Measurements from ENCODE around the gene CEP72.

Gene CEP72

GRCh38 chr5:654071-654778 is 42.1 kb downstream of the CEP72 start:
- no peak for DNase-seq (ENCODE audit: low read depth, low spot score)

DNA sequence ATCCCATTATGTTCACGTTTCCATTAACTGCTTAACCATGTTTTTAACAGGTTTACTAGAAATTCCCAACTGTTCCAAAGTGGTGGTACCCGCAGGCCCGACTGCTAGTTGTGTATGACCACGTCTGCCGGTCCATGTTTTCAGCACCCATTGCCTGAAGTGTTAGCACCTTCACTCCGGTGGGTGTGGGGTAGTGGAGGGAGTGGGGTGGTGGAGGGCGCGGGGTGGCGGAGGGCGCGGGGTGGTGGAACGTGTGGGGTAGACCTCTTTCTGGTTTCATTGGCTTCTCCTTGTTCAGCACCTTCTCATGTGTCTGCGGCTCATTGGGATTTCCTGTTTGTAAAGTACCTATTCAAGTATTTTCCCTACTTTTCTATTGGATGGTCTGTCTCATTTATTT is 43.3 kb downstream of the CEP72 start:
- DNase-seq (ENCODE audit: low read depth, low spot score), result no peak

DNA sequence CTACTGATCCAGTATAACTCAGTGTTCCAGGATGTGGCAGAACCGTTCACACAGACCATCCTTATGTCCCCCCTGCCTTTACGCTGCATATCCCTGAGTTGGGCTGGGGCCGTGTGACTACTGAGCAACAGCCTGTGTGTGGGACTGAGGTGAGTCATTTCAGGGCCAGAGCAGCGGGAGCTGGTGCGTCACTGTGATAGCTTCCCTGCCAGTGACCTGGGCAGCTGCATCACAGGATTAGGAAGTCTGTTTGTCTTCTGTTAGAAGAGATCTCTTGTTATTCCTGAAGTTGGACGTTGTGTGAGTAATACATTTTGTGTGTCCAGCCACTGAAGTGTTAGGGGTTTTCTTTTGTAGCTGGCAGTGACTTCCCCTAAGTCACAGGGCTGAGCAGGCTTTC is 45.4 kb downstream of the CEP72 start:
- peak; percentile 83 for DNase-seq (ENCODE audit: low read depth, low spot score)

- no peak for DNase-seq (ENCODE audit: low read depth, low spot score)
Measured at GRCh38 chr5:658103-658502, 46.0 kb downstream of the CEP72 start.

DNA sequence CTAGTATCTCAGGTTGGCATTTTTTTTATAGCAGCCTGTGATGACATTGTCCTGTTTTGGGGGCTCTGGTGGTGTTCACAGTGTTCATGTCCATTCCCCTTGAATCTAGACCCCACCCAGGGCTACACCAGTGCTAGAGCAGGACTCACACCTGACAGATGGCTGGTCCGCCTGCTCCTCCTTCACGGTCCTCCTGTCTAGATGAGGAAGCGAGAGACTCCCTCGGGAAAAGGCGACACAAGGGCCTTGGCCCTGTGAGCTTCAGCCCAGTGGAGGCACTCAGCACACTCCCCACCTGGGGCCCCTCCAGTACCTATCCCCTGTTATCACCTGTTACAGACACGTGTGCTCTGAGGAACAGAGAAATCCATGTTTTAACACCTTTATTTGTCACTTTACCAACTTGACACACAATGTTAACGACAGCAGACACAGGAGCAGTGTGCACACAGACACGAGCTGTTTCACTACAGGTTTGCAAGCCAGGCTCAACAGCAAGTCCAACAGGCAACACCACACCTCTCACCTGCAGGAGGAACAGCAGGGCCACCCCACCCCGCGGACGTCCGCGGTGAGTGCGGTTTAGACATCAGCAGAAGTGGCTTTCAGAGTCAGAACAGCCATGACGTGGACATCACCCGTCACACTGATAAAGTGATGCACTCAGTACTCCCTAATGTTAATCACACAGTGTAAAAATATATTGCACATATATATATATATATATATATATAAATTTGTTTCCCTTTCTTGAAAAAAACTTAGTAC is 47.5 kb downstream of the CEP72 start:
- DNase-seq (ENCODE audit: low read depth, low spot score), result no peak

DNA sequence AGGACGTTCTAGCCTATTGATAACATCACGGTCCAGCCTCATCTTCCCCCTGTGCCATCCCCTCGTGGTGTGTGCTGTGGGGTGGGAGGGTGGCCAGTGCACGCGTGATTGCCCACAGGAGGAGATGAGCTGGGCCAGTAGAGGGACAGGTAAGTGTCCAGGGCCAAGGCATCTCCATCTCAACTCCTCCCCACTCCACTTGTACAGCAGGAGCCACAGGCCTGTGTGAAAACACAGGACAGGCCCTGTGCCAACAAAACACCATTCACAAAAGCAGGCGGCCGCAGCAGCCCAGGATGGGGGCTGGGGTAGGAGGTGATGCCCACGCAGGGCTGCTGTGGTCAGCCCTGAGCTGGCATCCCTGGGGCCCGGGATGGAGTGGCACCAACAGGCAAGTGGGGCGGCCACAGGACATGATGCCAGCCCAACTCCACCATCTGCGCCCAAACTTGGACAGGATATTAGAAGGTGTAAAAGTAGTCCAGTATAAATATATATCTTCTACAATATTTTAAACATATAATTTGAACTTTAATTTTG is 48.4 kb downstream of the CEP72 start:
- no peak for DNase-seq (ENCODE audit: low read depth, low spot score)

DNA sequence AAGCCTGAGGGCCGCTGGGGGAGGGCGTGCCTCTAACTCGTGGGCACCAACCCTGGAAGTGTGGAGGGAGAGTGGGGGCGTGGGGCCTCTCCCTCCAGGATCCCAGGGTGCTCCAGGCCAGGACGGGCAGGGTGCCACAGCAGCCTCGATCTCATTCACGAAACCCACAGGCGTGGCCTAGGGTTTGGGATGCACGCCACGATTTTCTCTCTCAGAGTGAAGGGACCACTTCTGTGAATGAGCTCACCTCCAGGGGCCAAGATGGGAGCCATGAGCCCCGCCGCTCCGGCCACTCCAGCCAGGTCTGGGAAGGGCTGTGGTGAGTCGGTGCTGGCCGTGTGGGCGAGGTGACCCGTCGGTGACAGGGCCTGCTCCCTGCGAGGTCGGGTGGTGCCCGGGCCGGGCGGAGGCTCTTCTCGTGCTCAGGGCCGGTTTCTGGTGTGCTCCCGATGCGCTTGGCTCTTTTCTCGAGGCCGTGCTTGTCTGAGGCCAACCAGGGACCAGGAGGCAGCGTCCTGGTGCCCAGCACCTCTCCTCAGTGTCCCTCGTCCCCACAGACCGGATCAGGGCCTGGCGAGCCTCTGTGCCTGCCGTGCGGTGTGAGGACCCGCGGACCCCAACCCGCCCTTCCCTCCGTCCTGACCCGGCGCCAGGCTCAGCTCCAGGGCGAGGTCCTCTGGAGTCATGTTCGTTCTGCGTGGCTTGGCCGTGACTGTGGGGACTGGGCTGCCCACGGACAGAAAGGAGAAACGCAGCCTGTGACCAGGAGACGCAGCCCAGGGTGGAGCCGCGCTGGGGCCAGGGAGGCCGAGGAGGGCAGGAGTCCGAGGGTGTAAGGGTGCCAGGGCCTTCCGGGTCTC is 50.0 kb downstream of the CEP72 start:
- DNase-seq (ENCODE audit: low read depth, low spot score), result no peak

- DNase-seq (ENCODE audit: low read depth, low spot score), result no peak
Measured at GRCh38 chr5:662751-663435, 50.8 kb downstream of the CEP72 start.

DNA sequence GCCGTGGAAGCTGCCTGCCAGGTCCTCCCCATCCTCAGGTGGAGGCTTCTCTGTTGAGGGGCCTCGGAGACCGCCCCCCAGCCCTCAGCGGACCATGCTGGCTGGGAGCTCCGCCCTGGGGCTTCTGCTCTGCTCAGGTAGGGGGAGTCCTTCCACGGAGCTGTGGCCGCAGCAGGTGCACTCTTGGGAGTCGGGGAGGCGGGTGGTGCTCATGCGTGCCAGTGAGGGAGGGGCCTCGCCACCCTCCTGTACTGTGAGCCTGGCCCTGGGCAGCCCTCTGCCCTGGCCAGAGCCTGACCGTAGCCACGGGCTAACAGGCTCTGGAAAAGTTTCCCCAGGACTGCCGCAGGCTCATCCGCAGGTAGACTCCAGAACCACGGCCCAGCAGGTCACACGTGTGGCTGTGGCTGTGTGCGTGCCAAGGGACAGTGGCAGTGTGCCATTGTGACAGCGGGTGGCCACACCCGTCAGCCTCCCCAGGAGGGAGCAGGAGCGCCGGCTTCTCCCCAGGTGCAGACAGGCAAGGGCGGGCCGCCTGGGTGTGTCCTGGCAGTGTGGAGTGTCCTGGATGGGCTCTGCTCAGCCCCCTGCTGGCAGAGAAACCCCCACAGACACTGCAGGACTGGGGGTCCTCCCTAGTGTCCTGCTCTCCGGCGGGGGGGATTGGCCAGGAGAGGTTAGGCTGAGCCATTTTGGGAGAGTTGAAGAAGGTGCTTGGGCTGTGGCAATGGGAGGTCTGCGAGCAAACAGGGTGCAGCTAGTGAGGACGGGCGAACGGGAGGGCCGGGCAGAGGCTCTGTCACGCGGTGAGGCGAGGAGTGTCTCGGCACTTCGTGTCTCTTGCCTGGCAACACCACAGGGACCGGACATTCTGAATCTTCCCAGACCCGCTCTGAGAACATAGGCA is 51.5 kb downstream of the CEP72 start:
- DNase-seq (ENCODE audit: low read depth, low spot score), result no peak

DNA sequence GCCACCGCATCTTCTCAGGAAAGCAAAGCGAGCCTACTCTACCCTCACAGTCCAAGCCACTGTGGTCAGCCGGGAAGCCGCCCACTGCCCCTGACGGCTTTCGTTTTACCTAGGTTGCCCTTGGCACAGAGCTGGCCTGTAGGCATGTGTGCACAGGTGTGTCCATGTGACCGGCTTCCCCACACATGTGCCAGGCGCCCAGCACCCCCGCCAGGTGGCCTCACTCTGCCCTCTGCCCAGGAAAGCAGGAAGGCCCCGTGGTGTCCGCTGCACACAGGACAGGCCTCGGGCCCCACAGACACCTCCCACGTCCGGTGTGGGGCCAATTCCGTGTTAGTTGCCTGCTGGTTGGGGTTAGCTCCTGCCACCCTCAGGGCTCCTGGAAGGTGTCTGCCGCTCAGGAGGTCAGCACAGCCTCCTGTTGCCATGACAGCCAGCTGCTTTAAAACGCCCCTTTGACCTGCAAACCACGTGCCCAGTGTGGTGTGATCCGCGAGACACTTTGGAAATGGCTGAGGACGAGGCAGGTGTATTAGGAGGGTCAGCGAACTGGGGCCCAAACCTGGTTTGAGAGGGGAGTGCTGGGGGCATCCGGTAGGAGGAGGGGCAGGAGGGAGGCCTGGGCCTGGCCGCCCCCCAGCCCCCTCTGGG is 52.3 kb downstream of the CEP72 start:
- DNase-seq (ENCODE audit: low read depth, low spot score), result no peak

DNA sequence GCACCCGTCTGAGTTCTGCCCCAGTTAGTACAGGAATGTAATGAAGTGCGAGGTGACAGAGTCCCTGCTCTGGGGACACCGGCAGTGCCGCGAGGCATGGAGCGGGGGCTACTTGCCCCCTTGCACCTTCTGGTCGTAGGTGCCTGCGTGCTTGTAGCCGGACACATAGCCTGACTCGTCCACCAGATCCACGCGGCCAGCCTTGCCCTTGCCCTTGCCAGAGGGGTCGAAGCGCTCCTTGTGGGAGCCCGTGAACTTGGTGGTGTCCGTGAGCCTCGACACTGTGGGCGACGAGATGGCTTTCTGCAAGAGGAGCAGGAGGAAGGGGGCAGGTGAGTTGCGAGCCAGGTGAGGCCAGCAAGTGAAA is 52.8 kb downstream of the CEP72 start:
- no peak for DNase-seq (ENCODE audit: low read depth, low spot score)

DNA sequence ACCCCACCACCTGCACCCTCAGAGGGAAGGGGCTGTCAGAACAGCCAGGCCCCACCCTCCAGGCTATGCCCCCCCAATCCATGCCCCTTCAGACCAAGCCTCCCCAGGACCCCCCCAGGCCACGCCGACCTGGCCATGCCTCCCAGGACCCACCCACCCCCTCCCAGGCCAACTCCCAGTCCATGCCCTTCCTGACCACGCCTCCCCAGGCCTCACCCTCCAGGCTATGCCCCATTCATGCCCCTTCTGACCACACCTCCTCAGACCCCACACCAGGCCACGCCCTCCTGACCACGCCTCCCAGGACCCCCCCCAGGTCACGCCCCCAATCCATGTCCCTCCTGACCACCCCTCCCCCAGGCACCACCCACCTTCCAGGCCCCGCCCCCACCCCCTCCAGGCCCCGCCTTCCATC is 53.4 kb downstream of the CEP72 start:
- DNase-seq (ENCODE audit: low read depth, low spot score), result no peak

- DNase-seq (ENCODE audit: low read depth, low spot score), result no peak
Measured at GRCh38 chr5:665956-666711, 54.0 kb downstream of the CEP72 start.

DNA sequence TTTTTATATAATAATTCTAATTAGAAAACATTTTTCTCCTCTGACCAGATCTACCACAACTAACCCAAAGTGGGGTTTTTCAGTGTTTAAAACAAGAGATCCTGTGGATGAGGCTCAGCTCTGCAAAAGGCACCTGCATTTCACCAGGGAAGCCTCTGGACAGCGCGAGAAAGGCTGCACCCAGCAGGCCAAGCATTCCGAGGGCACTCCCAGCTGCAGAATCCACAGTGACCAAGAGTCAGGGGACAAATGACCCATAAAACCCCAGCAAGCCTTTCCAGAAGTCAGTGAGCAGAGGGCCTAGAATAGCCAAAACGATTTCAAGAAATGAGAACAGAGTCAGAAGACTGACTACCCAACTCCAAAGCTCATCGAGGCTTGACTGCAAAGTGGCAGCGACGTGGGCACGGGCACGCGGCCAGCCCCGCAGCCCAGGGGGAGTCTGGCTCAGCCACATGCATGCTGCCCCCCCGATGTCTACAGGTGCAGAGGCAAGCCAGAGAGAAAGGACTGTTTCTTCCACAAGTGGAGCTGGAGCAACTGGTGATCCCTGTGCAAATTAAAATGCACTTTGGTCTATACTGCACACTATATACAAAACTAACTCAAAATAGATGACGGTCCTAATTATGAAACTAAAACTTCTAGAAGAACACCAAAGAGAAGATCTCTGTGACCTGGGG is 54.8 kb downstream of the CEP72 start:
- no peak for DNase-seq (ENCODE audit: low read depth, low spot score)

DNA sequence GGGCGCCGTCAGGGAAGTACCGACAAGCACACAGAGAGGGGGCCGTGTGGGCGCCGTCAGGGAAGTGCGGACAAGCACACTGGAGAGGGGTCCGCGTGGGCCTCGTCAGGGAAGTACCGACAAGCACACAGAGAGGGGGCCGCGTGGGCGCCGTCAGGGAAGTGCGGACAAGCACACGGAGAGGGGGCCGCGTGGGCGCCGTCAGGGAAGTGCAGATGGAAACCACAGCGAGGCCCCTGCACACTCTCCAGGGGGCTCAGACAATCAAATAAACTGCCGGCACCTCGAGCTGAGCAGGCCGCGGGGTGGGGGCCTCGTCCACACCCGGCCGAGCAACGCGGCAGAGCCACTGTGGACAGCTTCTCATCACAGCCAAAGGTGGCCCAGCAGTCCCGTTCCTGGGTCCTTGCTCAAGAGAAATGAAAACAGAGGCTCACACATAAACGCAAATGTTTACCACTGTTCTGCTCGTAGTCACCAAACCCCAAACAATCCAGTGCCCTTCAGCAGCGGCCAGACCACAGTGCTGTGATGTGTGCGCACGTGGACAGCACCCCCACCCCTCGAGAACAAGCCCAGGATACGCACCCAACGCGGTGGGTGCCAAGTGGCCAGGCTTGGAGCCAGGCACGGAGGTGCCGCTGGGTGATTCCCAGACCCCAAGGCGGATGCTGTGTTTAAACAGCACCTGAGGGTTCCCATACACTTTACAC is 56.3 kb downstream of the CEP72 start:
- no peak for DNase-seq (ENCODE audit: low read depth, low spot score)

DNA sequence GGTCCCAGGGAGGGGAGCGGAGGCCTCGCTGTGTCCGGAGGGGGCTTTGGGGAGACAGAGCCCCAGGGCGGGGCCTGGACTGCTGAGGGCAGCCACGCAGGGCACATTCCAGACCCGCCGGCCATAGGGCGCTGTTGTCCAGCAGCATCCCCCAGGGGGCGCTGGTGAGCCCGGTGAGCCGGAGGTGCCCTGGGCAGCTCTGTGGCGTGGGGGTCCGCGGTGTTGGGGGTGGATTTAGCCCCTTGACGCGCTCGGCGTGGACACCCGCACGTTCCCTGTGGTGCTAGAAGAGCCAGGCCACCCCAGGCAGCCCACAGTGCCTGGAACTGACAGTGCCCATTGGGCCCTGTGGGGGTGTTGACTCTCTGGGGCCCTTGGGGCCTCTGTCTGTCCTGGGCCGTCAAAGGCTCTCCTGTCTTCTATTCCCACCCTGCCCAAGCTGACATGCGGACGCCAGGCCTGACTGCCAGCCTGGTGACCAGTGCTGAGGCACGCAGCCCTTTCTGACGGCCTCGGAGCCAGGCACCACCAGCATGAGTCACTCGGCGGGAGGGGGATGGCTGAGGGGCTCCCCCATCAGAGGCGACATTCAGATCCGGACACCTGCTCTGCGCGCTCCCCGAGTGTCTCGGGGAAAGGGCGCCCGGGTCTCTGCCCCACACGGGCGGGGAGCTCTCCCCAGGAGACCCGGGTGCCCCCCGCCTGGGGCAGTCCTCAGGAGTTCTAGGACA is 57.1 kb downstream of the CEP72 start:
- peak; percentile 65 for DNase-seq (ENCODE audit: low read depth, low spot score)

- DNase-seq (ENCODE audit: low read depth, low spot score), result no peak
Measured at GRCh38 chr5:669842-670395, 57.8 kb downstream of the CEP72 start.
